ENCODE results near the gene COX20. TPM values are rescaled to one million over a fixed set of nuclear protein-coding genes. Genes with fewer than 3 reads are reported as not detected.

COX20 gene
- polyA plus RNA-seq, 1 donor from 2014 or later, result 169 TPM

- Histone ChIP-seq H3K36me3 (ENCODE audit: insufficient read depth, low read length) (no peaks in the 10 kb centered on the region), H3K9me3 (ENCODE audit: low read length) (no peaks in the 10 kb centered on the region), H3F3A (ENCODE audit: insufficient read depth, low read length, poor library complexity, severe bottlenecking) (no peaks in the 10 kb centered on the region), H4K20me1 (ENCODE audit: insufficient read depth) (no peaks in the 10 kb centered on the region), H3K27ac (ENCODE audit: low read length) (no peak overlapping the region), H3K4me2 (ENCODE audit: low read length) (no peak overlapping the region), H3K9ac (ENCODE audit: low read length) (no peak overlapping the region), H2AFZ (ENCODE audit: low read depth, low read length) (no peak overlapping the region), H3K4me3 (ENCODE audit: low read length) (no peak overlapping the region), H3K79me2 (replicated peaks; ENCODE audit: insufficient read depth, low read length) (no peaks in the 10 kb centered on the region), H3K27me3 (ENCODE audit: insufficient read depth, low read depth, low read length) (no peaks in the 10 kb centered on the region), H3K9me2 (ENCODE audit: insufficient read depth, low read length) (no peaks in the 10 kb centered on the region)
- TF ChIP-seq REST (IDR thresholded peaks at IDR 0.05; ENCODE audit: borderline replicate concordance) (no peak), POLR2AphosphoS5 (IDR thresholded peaks at IDR 0.05) (no peak), RAD21 (conservative IDR thresholded peaks at IDR 0.05) (no peak), EZH2 (IDR thresholded peaks at IDR 0.05; ENCODE audit: borderline replicate concordance, insufficient read depth, low read length, poor library complexity, severe bottlenecking) (no peak), EP300 (conservative IDR thresholded peaks at IDR 0.05; ENCODE audit: poor library complexity, severe bottlenecking) (no peak), TAF1 (IDR thresholded peaks at IDR 0.05; ENCODE audit: low read depth) (no peak), CTCF (IDR thresholded peaks at IDR 0.05; ENCODE audit: poor library complexity, severe bottlenecking) (no peak), MXI1 (conservative IDR thresholded peaks at IDR 0.05; ENCODE audit: poor library complexity, severe bottlenecking) (no peak), SMC3 (conservative IDR thresholded peaks at IDR 0.05; ENCODE audit: poor library complexity) (no peak)
Measured at GRCh38 chr1:244813327-244813726, 22.1 kb upstream of the COX20 start.

- Histone ChIP-seq H3K9ac (ENCODE audit: low read length) (no peak overlapping the region), H3K9me3 (ENCODE audit: low read length) (no peaks in the 10 kb centered on the region), H3K27ac (ENCODE audit: low read length) (no peak overlapping the region), H3K79me2 (replicated peaks; ENCODE audit: insufficient read depth, low read length) (no peaks in the 10 kb centered on the region), H3K9me2 (ENCODE audit: insufficient read depth, low read length) (no peaks in the 10 kb centered on the region), H3K36me3 (ENCODE audit: insufficient read depth, low read length) (no peaks in the 10 kb centered on the region), H3F3A (ENCODE audit: insufficient read depth, low read length, poor library complexity, severe bottlenecking) (no peaks in the 10 kb centered on the region), H3K4me2 (ENCODE audit: low read length) (no peak overlapping the region), H3K4me3 (ENCODE audit: low read length) (no peak overlapping the region), H3K27me3 (ENCODE audit: insufficient read depth, low read depth, low read length) (no peaks in the 10 kb centered on the region), H2AFZ (ENCODE audit: low read depth, low read length) (no peak overlapping the region), H4K20me1 (ENCODE audit: insufficient read depth) (no peaks in the 10 kb centered on the region)
- no peak for TF ChIP-seq CTCF (IDR thresholded peaks at IDR 0.05; ENCODE audit: poor library complexity, severe bottlenecking)
- no peak for TF ChIP-seq EZH2 (IDR thresholded peaks at IDR 0.05; ENCODE audit: borderline replicate concordance, insufficient read depth, low read length, poor library complexity, severe bottlenecking)
- no peak for TF ChIP-seq MXI1 (conservative IDR thresholded peaks at IDR 0.05; ENCODE audit: poor library complexity, severe bottlenecking)
- no peak for TF ChIP-seq SMC3 (conservative IDR thresholded peaks at IDR 0.05; ENCODE audit: poor library complexity)
- no peak for TF ChIP-seq TAF1 (IDR thresholded peaks at IDR 0.05; ENCODE audit: low read depth)
- no peak for TF ChIP-seq RAD21 (conservative IDR thresholded peaks at IDR 0.05)
- TF ChIP-seq EP300 (conservative IDR thresholded peaks at IDR 0.05; ENCODE audit: poor library complexity, severe bottlenecking), result no peak
Measured at GRCh38 chr1:244815600-244816099, 19.8 kb upstream of the COX20 start.
